Astrocyte of the cerebellum (primary cell): ENCODE measurements around the gene FBXL19.
A peak's percentile ranks its signal among the peaks of the same experiment; 100 is the strongest.

Experiments used
- DNase-seq: peaks from one replicate; pipeline ENCODE4 v3.0.0-alpha.2; 2011; ENCODE audit warnings: low read depth
- H3K4me3 ChIP-seq: 2 replicates; pipeline ENCODE4 v1.5.1; 2011; ENCODE audit warnings: mild to moderate bottlenecking, low read depth, low read length, moderate library complexity
- CTCF ChIP-seq: IDR thresholded peaks from 2 replicates; pipeline ENCODE4 v1.5.1; 2012; ENCODE audit warnings: low read length, low read depth, moderate library complexity, mild to moderate bottlenecking; ENCODE audit errors: missing control alignments
- in situ Hi-C: cut with HindIII; loops from 2 replicates; pipeline ENCODE4 v1.10.0; 2017; ENCODE audit warnings: low sequenced_read_pairs

Gene FBXL19

GRCh38 chr16:30895627-30896260 lies 27.6 kb upstream of the FBXL19 start:
- in situ Hi-C loops = no loop called here
- no peak for TF ChIP-seq CTCF
- H3K4me3 ChIP-seq = peak overlapping the region; percentile 57
- no peak for DNase-seq

GRCh38 chr16:30896261-30896888 lies 27.0 kb upstream of the FBXL19 start, which contains the start of gene CTF1:
CTF1 (plus strand) TSS chr16:30896614; CDS start chr16:30896644, 30 bp downstream.
- in situ Hi-C loops = no loop called here
- no peak for TF ChIP-seq CTCF
- peak within 1 kb of the TSS; percentile 57 for H3K4me3 ChIP-seq
- peak; percentile 36 for DNase-seq

GRCh38 chr16:30896889-30897733 lies 26.3 kb upstream of the FBXL19 start:
- TF ChIP-seq CTCF = no peak
- in situ Hi-C loops = no loop called here
- H3K4me3 ChIP-seq = peak overlapping the region; percentile 57
- DNase-seq = peak; percentile 66

- in situ Hi-C loops = no loop called here
- DNase-seq = no peak
- no peak for TF ChIP-seq CTCF
- no peak overlapping the region for H3K4me3 ChIP-seq
Measured at GRCh38 chr16:30899794-30900193, 23.6 kb upstream of the FBXL19 start.

GRCh38 chr16:30900588-30900987 lies 22.8 kb upstream of the FBXL19 start:
- DNase-seq = no peak
- in situ Hi-C loops = no loop called here
- TF ChIP-seq CTCF = no peak
- no peak overlapping the region for H3K4me3 ChIP-seq

- H3K4me3 ChIP-seq = peak overlapping the region; percentile 31
- in situ Hi-C loops = no loop called here
- DNase-seq = no peak
- TF ChIP-seq CTCF = no peak
Measured at GRCh38 chr16:30901201-30902028, 22.0 kb upstream of the FBXL19 start.
